ENCODE measurements around the gene CPT1B. TPM values are rescaled to one million over a fixed set of nuclear protein-coding genes. Genes with fewer than 3 reads are reported as not detected.
A peak's percentile ranks its signal among the peaks of the same experiment; 100 is the strongest.

CPT1B gene
- polyA plus RNA-seq, 1 donor from 2014 or later, result 72.4 TPM

- Histone ChIP-seq H2AFZ (ENCODE audit: low read depth, low read length) (no peak overlapping the region), H3K9me3 (ENCODE audit: low read length) (no peaks in the 10 kb centered on the region), H3K27ac (ENCODE audit: low read length) (no peak overlapping the region), H3K79me2 (replicated peaks; ENCODE audit: insufficient read depth, low read length) (no peaks in the 10 kb centered on the region), H3K4me3 (ENCODE audit: low read length) (peak overlapping the region; percentile 57), H4K20me1 (ENCODE audit: insufficient read depth) (no peaks in the 10 kb centered on the region), H3F3A (ENCODE audit: insufficient read depth, low read length, poor library complexity, severe bottlenecking) (no peaks in the 10 kb centered on the region), H3K9ac (ENCODE audit: low read length) (no peak overlapping the region), H3K36me3 (ENCODE audit: insufficient read depth, low read length) (no peaks in the 10 kb centered on the region), H3K9me2 (ENCODE audit: insufficient read depth, low read length) (no peaks in the 10 kb centered on the region), H3K27me3 (ENCODE audit: insufficient read depth, low read depth, low read length) (peaks cover 34% of the 10 kb centered on the region), H3K4me2 (ENCODE audit: low read length) (no peak overlapping the region)
- TF ChIP-seq CTCF (IDR thresholded peaks at IDR 0.05; ENCODE audit: poor library complexity, severe bottlenecking) (no peak), SMC3 (conservative IDR thresholded peaks at IDR 0.05; ENCODE audit: poor library complexity) (no peak), POLR2AphosphoS5 (IDR thresholded peaks at IDR 0.05) (no peak), TAF1 (IDR thresholded peaks at IDR 0.05; ENCODE audit: low read depth) (no peak), REST (IDR thresholded peaks at IDR 0.05; ENCODE audit: borderline replicate concordance) (no peak), EZH2 (IDR thresholded peaks at IDR 0.05; ENCODE audit: borderline replicate concordance, insufficient read depth, low read length, poor library complexity, severe bottlenecking) (no peak), RAD21 (conservative IDR thresholded peaks at IDR 0.05) (no peak), MXI1 (conservative IDR thresholded peaks at IDR 0.05; ENCODE audit: poor library complexity, severe bottlenecking) (no peak), EP300 (conservative IDR thresholded peaks at IDR 0.05; ENCODE audit: poor library complexity, severe bottlenecking) (no peak)
These were observed 47.7 kb downstream of the CPT1B start for GRCh38 chr22:50530580-50530876.

- H3K27me3 ChIP-seq (ENCODE audit: insufficient read depth, low read depth, low read length), result peaks cover 34% of the 10 kb centered on the region
- peak within 1 kb of the TSS; percentile 57 for H3K4me3 ChIP-seq (ENCODE audit: low read length)
- H3K79me2 ChIP-seq (replicated peaks; ENCODE audit: insufficient read depth, low read length), result no peaks in the 10 kb centered on the region
- TF ChIP-seq POLR2AphosphoS5 (IDR thresholded peaks at IDR 0.05) (no peak), SMC3 (conservative IDR thresholded peaks at IDR 0.05; ENCODE audit: poor library complexity) (no peak), MXI1 (conservative IDR thresholded peaks at IDR 0.05; ENCODE audit: poor library complexity, severe bottlenecking) (no peak), TAF1 (IDR thresholded peaks at IDR 0.05; ENCODE audit: low read depth) (no peak), RAD21 (conservative IDR thresholded peaks at IDR 0.05) (no peak), EZH2 (IDR thresholded peaks at IDR 0.05; ENCODE audit: borderline replicate concordance, insufficient read depth, low read length, poor library complexity, severe bottlenecking) (no peak), EP300 (conservative IDR thresholded peaks at IDR 0.05; ENCODE audit: poor library complexity, severe bottlenecking) (no peak), CTCF (IDR thresholded peaks at IDR 0.05; ENCODE audit: poor library complexity, severe bottlenecking) (no peak), REST (IDR thresholded peaks at IDR 0.05; ENCODE audit: borderline replicate concordance) (no peak)
- H3K9ac ChIP-seq (ENCODE audit: low read length), result no peak within 1 kb of the TSS
- no peaks in the 10 kb centered on the region for H3F3A ChIP-seq (ENCODE audit: insufficient read depth, low read length, poor library complexity, severe bottlenecking)
- H3K9me3 ChIP-seq (ENCODE audit: low read length), result no peaks in the 10 kb centered on the region
- no peak within 1 kb of the TSS for H3K27ac ChIP-seq (ENCODE audit: low read length)
- H3K9me2 ChIP-seq (ENCODE audit: insufficient read depth, low read length), result no peaks in the 10 kb centered on the region
- H3K36me3 ChIP-seq (ENCODE audit: insufficient read depth, low read length), result no peaks in the 10 kb centered on the region
- no peaks in the 10 kb centered on the region for H4K20me1 ChIP-seq (ENCODE audit: insufficient read depth)
- no peak within 1 kb of the TSS for H3K4me2 ChIP-seq (ENCODE audit: low read length)
- no peak within 1 kb of the TSS for H2AFZ ChIP-seq (ENCODE audit: low read depth, low read length)
These were observed 48.2 kb downstream of the CPT1B start, which contains the start of gene TYMP for GRCh38 chr22:50529897-50530579. Gene TYMP, minus strand, starts transcription at chr22:50530012. Its CDS starts 303 bp downstream, at chr22:50529709.

All from neural cell (in vitro differentiated cells).